Astrocyte (in vitro differentiated cells and primary cell): ENCODE results near the gene MAPKBP1.

ENCODE experiments used
- EZH2 ChIP-seq: IDR thresholded peaks from 2 replicates; pipeline ENCODE4 v1.6.1; 2012; ENCODE audit warnings: mild to moderate bottlenecking, low read length, inconsistent platforms; ENCODE audit not compliant: insufficient read depth
- TF ChIP-seq, protein P1 (sequence below): IDR thresholded peaks from 2 replicates; pipeline ENCODE4 v1.5.1; 2011; ENCODE audit warnings: low read depth, mild to moderate bottlenecking, inconsistent platforms, low read length, moderate library complexity; ENCODE audit not compliant: insufficient read depth

DNA sequence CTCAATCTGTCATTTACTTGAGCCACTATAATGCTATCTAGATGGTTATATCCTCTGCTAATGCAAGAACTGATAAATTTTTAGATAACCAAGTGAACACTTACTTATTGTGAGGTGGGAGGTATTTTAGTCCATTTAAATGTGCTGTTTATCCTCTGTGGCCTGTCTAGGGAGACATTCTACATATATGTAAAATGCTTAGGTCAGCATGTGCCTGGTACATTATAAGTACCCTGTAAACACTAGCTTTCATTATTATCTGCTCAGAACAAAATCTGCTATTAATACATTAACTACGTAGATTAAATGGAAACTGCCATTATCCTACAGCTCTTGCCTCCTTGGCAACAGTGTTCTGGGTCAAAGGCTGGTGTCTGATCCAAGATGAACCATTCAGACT, 41.8 kb upstream of the MAPKBP1 start:
- no peak for TF ChIP-seq EZH2
- TF ChIP-seq, protein P1, sequence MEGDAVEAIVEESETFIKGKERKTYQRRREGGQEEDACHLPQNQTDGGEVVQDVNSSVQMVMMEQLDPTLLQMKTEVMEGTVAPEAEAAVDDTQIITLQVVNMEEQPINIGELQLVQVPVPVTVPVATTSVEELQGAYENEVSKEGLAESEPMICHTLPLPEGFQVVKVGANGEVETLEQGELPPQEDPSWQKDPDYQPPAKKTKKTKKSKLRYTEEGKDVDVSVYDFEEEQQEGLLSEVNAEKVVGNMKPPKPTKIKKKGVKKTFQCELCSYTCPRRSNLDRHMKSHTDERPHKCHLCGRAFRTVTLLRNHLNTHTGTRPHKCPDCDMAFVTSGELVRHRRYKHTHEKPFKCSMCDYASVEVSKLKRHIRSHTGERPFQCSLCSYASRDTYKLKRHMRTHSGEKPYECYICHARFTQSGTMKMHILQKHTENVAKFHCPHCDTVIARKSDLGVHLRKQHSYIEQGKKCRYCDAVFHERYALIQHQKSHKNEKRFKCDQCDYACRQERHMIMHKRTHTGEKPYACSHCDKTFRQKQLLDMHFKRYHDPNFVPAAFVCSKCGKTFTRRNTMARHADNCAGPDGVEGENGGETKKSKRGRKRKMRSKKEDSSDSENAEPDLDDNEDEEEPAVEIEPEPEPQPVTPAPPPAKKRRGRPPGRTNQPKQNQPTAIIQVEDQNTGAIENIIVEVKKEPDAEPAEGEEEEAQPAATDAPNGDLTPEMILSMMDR: no peak
